H1 (cell line): ENCODE measurements around the gene SYNPR. TPM values are rescaled to one million over a fixed set of nuclear protein-coding genes. Genes with fewer than 3 reads are reported as not detected.

Experiments used
- ASH2L ChIP-seq: fragments of 200-600, 300-600 bp; sonication (generic); IDR thresholded peaks from one replicate; pipeline ENCODE4 v1.7.1; 2017; ENCODE audit warnings: low read length
- CREB1 ChIP-seq: IDR thresholded peaks from 2 replicates; pipeline ENCODE4 v1.6.1; 2012; ENCODE audit warnings: inconsistent platforms
- HDAC2 ChIP-seq, 2 experiments: fragments of 300-600 bp in 1 of 2; sonication (generic) in 1 of 2; IDR thresholded peaks; 2 replicates each; pipeline ENCODE4 v1.6.1; 2011 to 2012; ENCODE audit warnings: low read depth in 2 of 2, low read length in 2 of 2, mild to moderate bottlenecking in 2 of 2, moderate library complexity in 2 of 2, borderline replicate concordance in 1 of 2, inconsistent platforms in 1 of 2
- NRF1 ChIP-seq: IDR thresholded peaks from 2 replicates; pipeline ENCODE4 v1.6.1; 2011; ENCODE audit warnings: mild to moderate bottlenecking, low read depth, low read length, improper control_type of control experiment
- USF2 ChIP-seq: IDR thresholded peaks from 2 replicates; pipeline ENCODE4 v1.6.1; 2011; ENCODE audit warnings: low read length, improper control_type of control experiment
- polyA plus RNA-seq, 7 experiments: library from polyadenylated mRNA; depleted of rRNA in 3 of 7; stranded (reverse) in 5 of 7; unstranded in 2 of 7; fragments of >200 nt in 5 of 7; fragments of 200-250 nt in 2 of 7; gene quantifications; 1 replicate in 5 of 7; 2 replicates in 1 of 7; 4 replicates in 1 of 7; pipeline versions ENCODE4 v1.2.1 to v1.2.3, GENCODE V29; 2011 to 2013; ENCODE audit warnings: missing spikeins in 2 of 7, mixed read lengths in 2 of 7
- total RNA-seq: library from RNA; stranded (reverse); fragmentation: NEBNext Ultra II Directional; extraction: Animal tissue kit (Norgen Biotek cat#: 25700); gene quantifications from 2 replicates; pipeline ENCODE4 v1.2.1, GENCODE V29; 2021

The SYNPR gene
- total and polyA plus RNA-seq, 2 of the 8 experiments (the other 6 are each of a cell fraction or from before 2014, with no cell fraction given): 0.39 to 0.99 TPM

GRCh38 chr3:63442918-63443317, 164.8 kb downstream of the SYNPR start (continued):
- TF ChIP-seq HDAC2 (IDR thresholded peaks at IDR 0.05; ENCODE audit: borderline replicate concordance in 1 of 2, low read depth in 2 of 2, low read length in 2 of 2) (no peak), NRF1 (no peak), USF2 (no peak), CREB1 (no peak), ASH2L (no peak)
